AG04449 (cell line): ENCODE measurements around the gene EMP2.

ENCODE experiments used
- CTCF ChIA-PET: fragments of 350-600 bp; formaldehyde crosslinking; extraction: SDS; loops from one replicate; lab custom pipeline; 2021; ENCODE audit warnings: antibody characterized with exemption; lab: Yijun Ruan, JAX
- POLR2A ChIA-PET: fragments of 400-600, 350-600 bp; formaldehyde crosslinking; extraction: SDS; loops from one replicate; lab custom pipeline; 2020; ENCODE audit warnings: antibody characterized with exemption, inconsistent platforms; lab: Yijun Ruan, JAX
- DNase-seq: peaks from one replicate; pipeline ENCODE4 v3.0.0-alpha.2; 2010; ENCODE audit warnings: low read depth, low spot score
- H3K4me3 ChIP-seq: 2 replicates; pipeline ENCODE4 v1.5.1; 2011; ENCODE audit warnings: low read depth, mild to moderate bottlenecking, control low read depth, low read length
- TF ChIP-seq, protein P1 (sequence below): IDR thresholded peaks from one replicate; pipeline ENCODE4 v1.5.1; 2011; ENCODE audit warnings: mild to moderate bottlenecking, moderate library complexity, low read length, control low read depth, inconsistent platforms; ENCODE audit not compliant: insufficient read depth; ENCODE audit errors: missing control alignments

Gene EMP2

DNA sequence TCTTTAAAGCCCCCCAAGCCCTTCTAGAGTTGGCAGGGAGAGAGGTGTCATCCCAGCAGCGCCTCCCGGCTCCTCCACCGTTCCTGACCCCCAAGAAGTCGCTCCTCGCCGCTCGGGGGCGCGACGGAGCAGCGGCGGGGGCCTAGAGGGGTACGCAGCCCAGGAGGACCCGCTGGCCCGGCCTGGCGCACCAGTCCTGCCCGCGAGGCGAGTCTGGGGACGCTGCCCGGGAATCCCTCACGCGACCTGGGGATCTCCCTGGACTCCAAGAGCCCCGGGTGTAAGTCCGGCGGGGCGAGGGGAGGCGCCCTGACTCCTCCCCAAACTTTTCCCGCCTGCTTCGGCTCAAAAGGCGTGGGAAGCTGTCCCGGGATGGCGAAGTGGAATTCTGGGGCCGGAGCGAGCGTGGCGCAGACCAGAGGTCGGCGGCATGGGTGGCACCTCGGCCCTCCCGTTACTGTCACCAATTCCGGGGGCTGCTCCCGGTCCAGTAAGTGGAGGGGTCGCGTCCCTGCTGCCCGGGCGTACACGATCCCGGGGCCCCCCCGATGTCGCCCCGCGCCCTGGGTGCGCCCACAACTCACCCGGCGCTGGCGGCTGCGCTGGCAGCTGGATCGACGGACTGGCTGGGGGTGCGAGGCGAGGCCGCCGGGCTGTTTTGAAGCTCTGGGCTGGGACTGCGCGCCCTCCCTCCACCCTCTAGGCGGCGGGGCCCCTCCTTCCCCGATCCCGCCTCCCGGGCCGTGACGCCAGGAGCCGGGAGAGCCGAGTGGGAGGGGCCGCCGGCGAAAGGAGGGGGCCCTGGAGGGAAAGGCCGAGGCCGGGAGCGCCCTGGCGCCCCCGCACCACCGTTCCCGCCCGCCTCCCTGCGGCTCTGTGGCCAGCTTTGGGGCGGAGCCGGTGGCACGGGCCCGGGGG is at the start of gene EMP2:
Gene EMP2, minus strand, starts transcription at position 634 of the 918 bp plus-strand sequence. CDS start 32,981 bp downstream, outside the sequence.
- TF ChIP-seq, protein P1, sequence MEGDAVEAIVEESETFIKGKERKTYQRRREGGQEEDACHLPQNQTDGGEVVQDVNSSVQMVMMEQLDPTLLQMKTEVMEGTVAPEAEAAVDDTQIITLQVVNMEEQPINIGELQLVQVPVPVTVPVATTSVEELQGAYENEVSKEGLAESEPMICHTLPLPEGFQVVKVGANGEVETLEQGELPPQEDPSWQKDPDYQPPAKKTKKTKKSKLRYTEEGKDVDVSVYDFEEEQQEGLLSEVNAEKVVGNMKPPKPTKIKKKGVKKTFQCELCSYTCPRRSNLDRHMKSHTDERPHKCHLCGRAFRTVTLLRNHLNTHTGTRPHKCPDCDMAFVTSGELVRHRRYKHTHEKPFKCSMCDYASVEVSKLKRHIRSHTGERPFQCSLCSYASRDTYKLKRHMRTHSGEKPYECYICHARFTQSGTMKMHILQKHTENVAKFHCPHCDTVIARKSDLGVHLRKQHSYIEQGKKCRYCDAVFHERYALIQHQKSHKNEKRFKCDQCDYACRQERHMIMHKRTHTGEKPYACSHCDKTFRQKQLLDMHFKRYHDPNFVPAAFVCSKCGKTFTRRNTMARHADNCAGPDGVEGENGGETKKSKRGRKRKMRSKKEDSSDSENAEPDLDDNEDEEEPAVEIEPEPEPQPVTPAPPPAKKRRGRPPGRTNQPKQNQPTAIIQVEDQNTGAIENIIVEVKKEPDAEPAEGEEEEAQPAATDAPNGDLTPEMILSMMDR, result peak; percentile 88
- ChIA-PET CTCF (interaction anchor here (1.0 to 5.8 kb wide), 13 partner anchors 10 to 160 kb away, joined by 3 to 35 read pairs (median 4); no protein-coding TSS in a partner anchor), POLR2A (interaction anchor here (0.6 to 0.8 kb wide), 2 partner anchors 22 to 64 kb away, joined by 3 read pairs; no protein-coding TSS in a partner anchor)
- DNase-seq, result no peak
- H3K4me3 ChIP-seq, result peak within 1 kb of the TSS; percentile 78

- TF ChIP-seq, protein P1, result no peak
- ChIA-PET CTCF (interaction anchor here (0.7 kb wide), 1 partner anchor 117 kb away, joined by 3 read pairs; no protein-coding TSS in a partner anchor), POLR2A (no interaction called here)
- no peak overlapping the region for H3K4me3 ChIP-seq
- no peak for DNase-seq
Measured at GRCh38 chr16:10629592-10629963, 49.2 kb upstream of the EMP2 start.

- DNase-seq, result no peak
- POLR2A ChIA-PET, result no interaction called here
Measured at GRCh38 chr16:10625595-10626357, 45.4 kb upstream of the EMP2 start.

DNA sequence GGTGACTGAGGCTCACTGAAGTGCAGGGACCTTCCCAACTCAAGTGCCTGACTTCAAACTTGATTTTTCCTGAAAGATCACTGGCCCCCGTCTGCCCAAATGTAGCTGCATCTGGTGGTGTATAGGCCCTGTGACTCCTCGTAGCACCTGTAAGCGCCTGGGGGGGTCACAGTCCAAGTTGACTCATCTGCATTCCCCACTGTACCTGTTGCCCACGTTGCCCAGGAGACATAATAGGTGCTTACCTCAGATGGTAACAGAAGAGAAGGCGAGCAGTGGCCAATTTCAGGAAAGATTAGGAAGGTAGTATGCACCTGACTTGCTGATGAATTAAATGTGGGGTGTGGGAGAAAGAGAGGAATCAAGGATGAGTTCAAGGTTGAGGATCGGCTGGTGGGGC is 44.1 kb upstream of the EMP2 start:
- POLR2A ChIA-PET, result no interaction called here
- CTCF ChIA-PET, result no interaction called here
- TF ChIP-seq, protein P1, result no peak
- H3K4me3 ChIP-seq, result no peak overlapping the region
- no peak for DNase-seq

More at GRCh38 chr16:10625595-10626357, 45.4 kb upstream of the EMP2 start:
- CTCF ChIA-PET, result no interaction called here
- TF ChIP-seq, protein P1, result no peak
- no peak overlapping the region for H3K4me3 ChIP-seq

DNA sequence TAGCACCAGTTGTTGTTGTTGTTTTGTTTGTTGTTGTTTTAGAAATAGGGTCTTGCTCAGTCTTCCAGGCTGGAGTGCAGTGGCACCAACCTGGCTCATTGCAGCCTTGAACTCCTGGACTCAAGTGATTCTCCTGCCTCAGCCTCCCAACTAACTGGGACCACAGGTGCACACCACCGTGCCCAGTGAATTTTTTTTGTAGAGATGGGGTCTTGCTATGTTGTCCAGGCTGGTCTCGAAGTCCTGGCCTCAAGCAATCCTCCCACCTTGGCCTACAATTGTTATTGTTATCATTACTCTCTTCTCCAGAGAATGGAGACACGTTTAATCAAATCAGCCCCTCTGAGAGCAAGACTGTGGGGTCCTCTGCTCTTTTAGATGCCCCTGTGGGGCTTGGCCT is 42.7 kb upstream of the EMP2 start:
- ChIA-PET CTCF (no interaction called here), POLR2A (no interaction called here)
- DNase-seq, result no peak
- TF ChIP-seq, protein P1, result no peak
- H3K4me3 ChIP-seq, result no peak overlapping the region
